Measurements from ENCODE around the gene DSCAML1. TPM values are rescaled to one million over a fixed set of nuclear protein-coding genes. Genes with fewer than 3 reads are reported as not detected.

DSCAML1 gene
- total and polyA plus RNA-seq, 2 of the 8 experiments (the other 6 are each of a cell fraction or from before 2014, with no cell fraction given): 0.19 to 0.24 TPM

DNA sequence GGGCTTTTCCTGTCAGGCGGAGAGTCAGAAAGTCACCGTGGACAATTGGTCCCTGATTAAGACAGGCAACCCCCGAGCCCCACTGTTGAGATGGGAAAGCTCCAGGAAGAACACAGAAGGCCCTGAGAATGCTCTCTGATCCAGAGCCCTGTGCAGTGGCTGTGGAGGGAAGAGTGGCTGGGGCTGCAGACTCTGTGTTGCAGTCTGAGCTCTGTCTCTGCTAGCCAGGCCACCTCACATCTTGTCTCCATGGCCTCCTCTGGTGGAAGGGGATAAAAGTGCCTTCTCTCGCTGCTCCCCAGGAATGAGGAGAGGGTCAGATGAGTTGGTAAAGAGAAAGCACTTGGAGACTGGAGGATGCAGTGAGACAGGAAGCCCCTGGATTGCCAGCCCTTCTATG, 328.1 kb downstream of the DSCAML1 start:
- Histone ChIP-seq H3K4me2 (ENCODE audit: insufficient read depth in 1 of 2, low read depth in 2 of 2, low read length in 2 of 2) (no peak overlapping the region), H3K27me3 (replicated peaks in 1 of 4; ENCODE audit: control insufficient read depth in 3 of 4, extremely low read depth in 1 of 4, insufficient read depth in 3 of 4, low read length in 3 of 4) (no peaks in the 10 kb centered on the region), H3K23me2 (ENCODE audit: low read depth, low read length) (no peaks in the 10 kb centered on the region), H3K14ac (ENCODE audit: insufficient read length) (no peak overlapping the region), H4K20me1 (replicated peaks in 1 of 2; ENCODE audit: control insufficient read depth in 1 of 2, insufficient read depth in 2 of 2, low read length in 2 of 2) (no peaks in the 10 kb centered on the region), H2AK5ac (ENCODE audit: low read depth, low read length) (no peak overlapping the region), H3K9me3 (ENCODE audit: insufficient read depth in 2 of 2, low read depth in 1 of 2, low read length in 1 of 2) (no peaks in the 10 kb centered on the region), H4K91ac (replicated peaks; ENCODE audit: insufficient read length, low read length) (no peak overlapping the region), H3K36me3 (ENCODE audit: control insufficient read depth in 2 of 4, insufficient read depth in 4 of 4, low read length in 3 of 4) (no peaks in the 10 kb centered on the region; a peak in 1 of 8 replicates), H2BK120ac (replicated peaks; ENCODE audit: low read depth, low read length) (no peak overlapping the region), H3K18ac (ENCODE audit: extremely low read depth, low read length) (no peak overlapping the region), H3K4ac (replicated peaks; ENCODE audit: insufficient read length, low read depth, low read length) (no peak overlapping the region), H4K8ac (ENCODE audit: extremely low read depth, insufficient read depth, low read length) (no peak overlapping the region), H3K4me3 (ENCODE audit: extremely low read depth in 1 of 4, insufficient read depth in 2 of 4, low read depth in 3 of 4, low read length in 4 of 4) (no peak overlapping the region), H3K23ac (ENCODE audit: insufficient read length) (no peak overlapping the region), H2BK12ac (ENCODE audit: low read depth, low read length) (no peak overlapping the region), H2BK20ac (ENCODE audit: low read length) (no peak overlapping the region), H2BK15ac (ENCODE audit: low read length) (no peak overlapping the region), H2BK5ac (ENCODE audit: low read depth, low read length) (no peak overlapping the region), H3K9ac (replicated peaks in 1 of 4; ENCODE audit: extremely low read depth in 1 of 4, low read depth in 3 of 4, low read length in 3 of 4) (no peak overlapping the region), H2AFZ (ENCODE audit: low read length) (no peak overlapping the region), H3K79me1 (ENCODE audit: low read depth, low read length) (no peaks in the 10 kb centered on the region), H4K5ac (ENCODE audit: insufficient read length, low read depth, low read length) (no peak overlapping the region), H3K79me2 (ENCODE audit: control insufficient read depth in 1 of 2, insufficient read depth in 2 of 2, low read length in 2 of 2) (no peaks in the 10 kb centered on the region), H3K56ac (replicated peaks; ENCODE audit: insufficient read length, low read depth, low read length) (no peak overlapping the region), H3K4me1 (replicated peaks in 1 of 4; ENCODE audit: control insufficient read depth in 3 of 4, insufficient read depth in 4 of 4, low read length in 3 of 4) (peaks cover 2 to 16% (median 5%) of the 10 kb centered on the region in 4 experiments; a peak in 6 of 7 replicates), H3K27ac (ENCODE audit: low read depth, low read length) (no peak overlapping the region)
- DNase-seq (ENCODE audit: low read depth in 1 of 2, low spot score in 2 of 2) (no peak), FAIRE-seq (no peak)
- TF ChIP-seq, protein P1, sequence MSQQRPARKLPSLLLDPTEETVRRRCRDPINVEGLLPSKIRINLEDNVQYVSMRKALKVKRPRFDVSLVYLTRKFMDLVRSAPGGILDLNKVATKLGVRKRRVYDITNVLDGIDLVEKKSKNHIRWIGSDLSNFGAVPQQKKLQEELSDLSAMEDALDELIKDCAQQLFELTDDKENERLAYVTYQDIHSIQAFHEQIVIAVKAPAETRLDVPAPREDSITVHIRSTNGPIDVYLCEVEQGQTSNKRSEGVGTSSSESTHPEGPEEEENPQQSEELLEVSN (IDR thresholded peaks at IDR 0.05): no peak
- TF ChIP-seq EP300 (IDR thresholded peaks at IDR 0.05; ENCODE audit: borderline replicate concordance in 1 of 2, low read depth in 2 of 2, low read length in 2 of 2): no peak
- peak; percentile 53 to 61 for TF ChIP-seq RAD21 (IDR thresholded peaks at IDR 0.05 in 1 of 2, conservative IDR thresholded peaks at IDR 0.05 in 1 of 2; ENCODE audit: low read depth in 2 of 2, low read length in 2 of 2)
- TF ChIP-seq POLR2A (IDR thresholded peaks at IDR 0.05; ENCODE audit: control extremely low read depth in 1 of 2, low read depth in 2 of 2, low read length in 2 of 2): no peak
- peak; percentile 48 to 63 (median 56) for TF ChIP-seq CTCF (IDR thresholded peaks at IDR 0.05; ENCODE audit: control extremely low read depth in 1 of 3, insufficient read depth in 1 of 3, low read depth in 1 of 3, low read length in 3 of 3)
- no peak for TF ChIP-seq RXRA (IDR thresholded peaks at IDR 0.05; ENCODE audit: insufficient read depth, low read depth, low read length)
- TF ChIP-seq JUN (IDR thresholded peaks at IDR 0.05; ENCODE audit: low read depth, low read length): no peak
- TF ChIP-seq CHD2 (IDR thresholded peaks at IDR 0.05; ENCODE audit: low read length): no peak
- TF ChIP-seq CHD1 (IDR thresholded peaks at IDR 0.05; ENCODE audit: low read depth, low read length): no peak
- TF ChIP-seq TAF1 (IDR thresholded peaks at IDR 0.05; ENCODE audit: low read depth, low read length): no peak
- peak; percentile 36; the same call in 1 of the 2 replicates for TF ChIP-seq TBP (IDR thresholded peaks at IDR 0.05; ENCODE audit: low read depth, low read length)
- WGBS, 2 experiments (ENCODE audit: extremely low coverage in 1 of 2, insufficient coverage in 1 of 2, insufficient read length in 1 of 2, insufficient replicate concordance in 2 of 2, low coverage in 1 of 2, low lambda C conversion rate in 2 of 2, missing lambda C conversion rate in 1 of 2): 80% methylated on average over 4 of the region's 4 CpGs; no CpG with 5 or more reads in 1 of the 2 experiments
- ChIA-PET CTCF (ENCODE audit: partially characterized antibody) (interaction anchor here (0.6 to 6.3 kb wide), 16 partner anchors 9 to 478 kb away, joined by 3 to 38 read pairs (median 3); no protein-coding TSS in a partner anchor), POLR2A (ENCODE audit: partially characterized antibody) (no interaction called here)

Data from H1 (cell line).